Umbilical cord (tissue), 1 donor: ENCODE measurements around the gene CPB2. TPM values are rescaled to one million over a fixed set of nuclear protein-coding genes. Genes with fewer than 3 reads are reported as not detected.

Source experiments
- total RNA-seq: library from RNA; depleted of rRNA; stranded (reverse); fragments of >200 nt; gene quantifications from one replicate; pipeline ENCODE4 v1.2.3, GENCODE V29; 2014; ENCODE audit warnings: low replicate concordance; ENCODE audit not compliant: insufficient read depth

Gene CPB2
- total RNA-seq, 1 donor from 2014 or later: not detected

Other genes starting within 250 kb of the CPB2 start
- 40.2 TPM for gene ZC3H13, start 52.3 kb downstream of the CPB2 start, total RNA-seq
- gene LCP1, start 77.1 kb upstream of the CPB2 start, total RNA-seq: 13.2 TPM
- 0.72 TPM for gene LRRC63, start 106.9 kb upstream of the CPB2 start, total RNA-seq